HG03378 (cell line): ENCODE results near the gene TTLL11.

Experiments
- ATAC-seq: cut with Tn5 transposase; IDR thresholded peaks from one replicate; pipeline ENCODE4 v1.9.1; 2021; ENCODE audit warnings: mild to moderate bottlenecking, moderate library complexity; ENCODE audit not compliant: unreplicated experiment

Gene TTLL11

GRCh38 chr9:121886759-121887485 is 206.2 kb downstream of the TTLL11 start:
- no peak for ATAC-seq

- ATAC-seq = no peak
Observed at GRCh38 chr9:121885345-121885901, 207.7 kb downstream of the TTLL11 start.

GRCh38 chr9:121884057-121884541 is 209.0 kb downstream of the TTLL11 start:
- no peak for ATAC-seq

GRCh38 chr9:121883281-121884056 is 209.6 kb downstream of the TTLL11 start:
- ATAC-seq = no peak

GRCh38 chr9:121881920-121882500 is 211.1 kb downstream of the TTLL11 start:
- ATAC-seq = no peak

- no peak for ATAC-seq
Observed at GRCh38 chr9:121880343-121880898, 212.7 kb downstream of the TTLL11 start.

- ATAC-seq = no peak
Observed at GRCh38 chr9:121878271-121878822, 214.8 kb downstream of the TTLL11 start.

GRCh38 chr9:121876658-121877271 is 216.3 kb downstream of the TTLL11 start:
- ATAC-seq = no peak

GRCh38 chr9:121876255-121876654 is 216.9 kb downstream of the TTLL11 start:
- ATAC-seq = no peak

- ATAC-seq = no peak
Observed at GRCh38 chr9:121874524-121874923, 218.6 kb downstream of the TTLL11 start.

- ATAC-seq = no peak
Observed at GRCh38 chr9:121871431-121872025, 221.6 kb downstream of the TTLL11 start.

- ATAC-seq = no peak
Observed at GRCh38 chr9:121870271-121870670, 222.8 kb downstream of the TTLL11 start.

- ATAC-seq = no peak
Observed at GRCh38 chr9:121868626-121869025, 224.5 kb downstream of the TTLL11 start.

- no peak for ATAC-seq
Observed at GRCh38 chr9:121866927-121867326, 226.2 kb downstream of the TTLL11 start.

- ATAC-seq = no peak
Observed at GRCh38 chr9:121865884-121866283, 227.2 kb downstream of the TTLL11 start.

- ATAC-seq = no peak
Observed at GRCh38 chr9:121865060-121865459, 228.0 kb downstream of the TTLL11 start.

- no peak for ATAC-seq
Observed at GRCh38 chr9:121863955-121864354, 229.2 kb downstream of the TTLL11 start.

GRCh38 chr9:121862371-121863332 is 230.5 kb downstream of the TTLL11 start:
- ATAC-seq = no peak
